ENCODE measurements around the gene ADGRL2. TPM values are rescaled to one million over a fixed set of nuclear protein-coding genes. Genes with fewer than 3 reads are reported as not detected.

The ADGRL2 gene
- total RNA-seq, 1 donor from 2014 or later = not detected

- Mint-ChIP-seq H3K9me3 (no peaks in the 10 kb centered on the region), H3K4me1 (no peaks in the 10 kb centered on the region), H3K27me3 (no peaks in the 10 kb centered on the region), H3K4me3 (no peak overlapping the region), H3K27ac (no peak overlapping the region), H3K36me3 (ENCODE audit: low read depth) (no peaks in the 10 kb centered on the region)
- CTCF ChIA-PET = no interaction called here
- POLR2A ChIA-PET = no interaction called here
- intact Hi-C loops (cut with micrococcal nuclease) = no loop called here
- no peak for TF ChIP-seq CTCF (IDR thresholded peaks at IDR 0.05)
- DNase-seq = no peak
- ATAC-seq (ENCODE audit: low read depth) = no peak
Observed at GRCh38 chr1:81874461-81874860, 73.7 kb downstream of the ADGRL2 start.

GRCh38 chr1:81874940-81875339, 74.2 kb downstream of the ADGRL2 start:
- ATAC-seq (ENCODE audit: low read depth) = no peak
- no peaks in the 10 kb centered on the region for H3K4me1 Mint-ChIP-seq
- no peak overlapping the region for H3K4me3 Mint-ChIP-seq
- H3K36me3 Mint-ChIP-seq (ENCODE audit: low read depth) = no peaks in the 10 kb centered on the region
- H3K27me3 Mint-ChIP-seq = no peaks in the 10 kb centered on the region
- TF ChIP-seq CTCF (IDR thresholded peaks at IDR 0.05) = no peak
- no peak overlapping the region for H3K27ac Mint-ChIP-seq
- intact Hi-C loops (cut with micrococcal nuclease) = no loop called here
- ChIA-PET POLR2A (no interaction called here), CTCF (no interaction called here)
- H3K9me3 Mint-ChIP-seq = no peaks in the 10 kb centered on the region
- DNase-seq = no peak

- no peak overlapping the region for H3K4me3 Mint-ChIP-seq
- no peaks in the 10 kb centered on the region for H3K27me3 Mint-ChIP-seq
- H3K36me3 Mint-ChIP-seq (ENCODE audit: low read depth) = no peaks in the 10 kb centered on the region
- ATAC-seq (ENCODE audit: low read depth) (no peak), DNase-seq (no peak)
- ChIA-PET POLR2A (no interaction called here), CTCF (no interaction called here)
- intact Hi-C loops (cut with micrococcal nuclease) = no loop called here
- no peak for TF ChIP-seq CTCF (IDR thresholded peaks at IDR 0.05)
- peaks cover 2% of the 10 kb centered on the region for H3K9me3 Mint-ChIP-seq
- H3K4me1 Mint-ChIP-seq = no peaks in the 10 kb centered on the region
- no peak overlapping the region for H3K27ac Mint-ChIP-seq
Observed at GRCh38 chr1:81876901-81877733, 76.4 kb downstream of the ADGRL2 start.

GRCh38 chr1:81877940-81878339, 77.2 kb downstream of the ADGRL2 start:
- H3K4me3 Mint-ChIP-seq = no peak overlapping the region
- DNase-seq (no peak), ATAC-seq (ENCODE audit: low read depth) (no peak)
- ChIA-PET POLR2A (no interaction called here), CTCF (no interaction called here)
- H3K36me3 Mint-ChIP-seq (ENCODE audit: low read depth) = no peaks in the 10 kb centered on the region
- TF ChIP-seq CTCF (IDR thresholded peaks at IDR 0.05) = no peak
- peaks cover 2% of the 10 kb centered on the region for H3K9me3 Mint-ChIP-seq
- H3K27me3 Mint-ChIP-seq = no peaks in the 10 kb centered on the region
- H3K27ac Mint-ChIP-seq = no peak overlapping the region
- no peaks in the 10 kb centered on the region for H3K4me1 Mint-ChIP-seq
- intact Hi-C loops (cut with micrococcal nuclease) = no loop called here

GRCh38 chr1:81878538-81878937, 77.8 kb downstream of the ADGRL2 start:
- H3K27ac Mint-ChIP-seq = no peak overlapping the region
- CTCF ChIA-PET = no interaction called here
- DNase-seq (no peak), ATAC-seq (ENCODE audit: low read depth) (no peak)
- H3K4me1 Mint-ChIP-seq = no peaks in the 10 kb centered on the region
- H3K36me3 Mint-ChIP-seq (ENCODE audit: low read depth) = no peaks in the 10 kb centered on the region
- intact Hi-C loops (cut with micrococcal nuclease) = no loop called here
- peaks cover 2% of the 10 kb centered on the region for H3K9me3 Mint-ChIP-seq
- no peaks in the 10 kb centered on the region for H3K27me3 Mint-ChIP-seq
- POLR2A ChIA-PET = no interaction called here
- H3K4me3 Mint-ChIP-seq = no peak overlapping the region
- TF ChIP-seq CTCF (IDR thresholded peaks at IDR 0.05) = no peak

All from activated B cell treated with CpG ODN at 0.5 μM for 24 hours (primary cell).